Lower lobe of right lung (tissue), 2 donors: Measurements from ENCODE around the gene RAB11FIP3. TPM values are rescaled to one million over a fixed set of nuclear protein-coding genes. Genes with fewer than 3 reads are reported as not detected.
"Not testable (repeated sequence)": the region's sequence is repeated elsewhere in the genome, so short reads cannot be mapped to it uniquely, and the experiment has no call there.

Source experiments
- ATAC-seq, 2 donors: fragments of 200-7000 bp; cut with Tn5 transposase; one replicate each; pipeline ENCODE4 v1.9.1; 2020 to 2022; ENCODE audit warnings: mild to moderate bottlenecking in 2 of 2, moderate library complexity in 2 of 2
- DNase-seq: peaks from one replicate; pipeline ENCODE4 v3.0.0-alpha.2; 2020
- H3K27ac ChIP-seq: fragments of 200-600 bp; one replicate; pipeline ENCODE4 v1.8.0; 2022
- H3K27me3 ChIP-seq: fragments of 200-600 bp; one replicate; pipeline ENCODE4 v1.8.0; 2022; ENCODE audit warnings: low read depth
- H3K36me3 ChIP-seq: fragments of 200-600 bp; one replicate; pipeline ENCODE4 v1.8.0; 2022; ENCODE audit warnings: mild to moderate bottlenecking
- H3K4me1 ChIP-seq: fragments of 200-600 bp; one replicate; pipeline ENCODE4 v1.8.0; 2022
- H3K4me3 ChIP-seq: fragments of 200-600 bp; one replicate; pipeline ENCODE4 v1.8.0; 2022; ENCODE audit warnings: mild to moderate bottlenecking
- H3K9me3 ChIP-seq: fragments of 200-600 bp; one replicate; pipeline ENCODE4 v1.8.0; 2022
- intact Hi-C: fragments of 100-400 bp; cut with DNase I; formaldehyde crosslinking; loops from one replicate; pipeline ENCODE4 v1.11.0; 2022
- total RNA-seq: library from RNA; stranded (reverse); fragmentation: NEBNext Ultra II Directional; extraction: Animal tissue kit (Norgen Biotek cat#: 25700); gene quantifications from one replicate; pipeline ENCODE4 v1.2.1, GENCODE V29; 2021
- TF ChIP-seq, protein P1 (sequence below): fragments of 200-600 bp; IDR thresholded peaks from one replicate; pipeline ENCODE4 v1.8.0; 2022; ENCODE audit warnings: antibody characterized with exemption, mild to moderate bottlenecking
- donor health status: DM: no; HTN: yes; CAD: no; lungs with severe emphysema.

The RAB11FIP3 gene
- total RNA-seq, 1 donor from 2014 or later, result 32.2 TPM

DNA sequence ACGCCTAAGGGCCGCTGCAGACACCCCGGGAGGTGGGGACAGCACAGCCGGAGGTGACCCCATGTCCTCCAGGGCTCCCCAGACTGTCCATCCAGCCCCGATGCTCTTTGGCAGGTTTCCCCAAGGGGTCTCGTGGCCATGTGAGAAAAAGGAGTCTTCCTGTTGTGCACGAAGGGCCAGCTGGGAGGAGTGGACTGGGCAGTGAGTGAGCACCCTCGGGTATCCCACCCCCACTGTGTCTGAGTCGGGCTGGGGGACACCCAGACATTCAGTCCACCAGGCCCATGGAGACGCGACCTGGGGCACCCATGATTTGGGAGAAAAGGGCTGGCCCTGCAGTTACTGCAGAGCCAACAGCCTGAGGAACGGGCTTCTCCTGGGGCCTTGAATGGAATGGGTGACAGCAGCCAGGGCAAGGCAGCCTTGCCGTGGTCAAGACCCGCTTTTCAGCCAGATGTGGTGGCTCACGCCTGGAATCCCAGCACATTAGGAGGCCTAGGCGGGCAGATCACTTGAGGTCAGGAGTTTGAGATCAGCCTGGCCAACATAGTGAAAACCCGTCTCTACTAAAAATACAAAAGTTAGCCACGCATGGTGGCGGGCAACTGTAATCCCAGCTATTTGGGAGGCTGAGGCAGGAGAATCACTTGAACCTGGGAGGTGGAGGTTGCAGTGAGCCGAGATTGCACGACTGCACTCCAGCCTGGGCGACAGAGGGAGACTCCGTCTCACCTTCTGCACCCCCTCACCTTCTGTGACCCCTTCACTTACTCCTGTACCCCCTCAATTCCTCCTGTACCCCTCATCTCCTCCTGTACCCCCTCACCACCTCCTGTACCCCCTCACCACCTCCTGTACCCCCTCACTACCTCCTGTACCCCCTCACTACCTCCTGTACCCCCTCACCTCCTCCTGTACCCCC is 78.0 kb downstream of the RAB11FIP3 start:
- DNase-seq (no peak), ATAC-seq (no peak)
- no peaks in the 10 kb centered on the region for H3K4me1 ChIP-seq
- no peaks in the 10 kb centered on the region for H3K9me3 ChIP-seq
- intact Hi-C loops, result no loop called here
- TF ChIP-seq, protein P1, sequence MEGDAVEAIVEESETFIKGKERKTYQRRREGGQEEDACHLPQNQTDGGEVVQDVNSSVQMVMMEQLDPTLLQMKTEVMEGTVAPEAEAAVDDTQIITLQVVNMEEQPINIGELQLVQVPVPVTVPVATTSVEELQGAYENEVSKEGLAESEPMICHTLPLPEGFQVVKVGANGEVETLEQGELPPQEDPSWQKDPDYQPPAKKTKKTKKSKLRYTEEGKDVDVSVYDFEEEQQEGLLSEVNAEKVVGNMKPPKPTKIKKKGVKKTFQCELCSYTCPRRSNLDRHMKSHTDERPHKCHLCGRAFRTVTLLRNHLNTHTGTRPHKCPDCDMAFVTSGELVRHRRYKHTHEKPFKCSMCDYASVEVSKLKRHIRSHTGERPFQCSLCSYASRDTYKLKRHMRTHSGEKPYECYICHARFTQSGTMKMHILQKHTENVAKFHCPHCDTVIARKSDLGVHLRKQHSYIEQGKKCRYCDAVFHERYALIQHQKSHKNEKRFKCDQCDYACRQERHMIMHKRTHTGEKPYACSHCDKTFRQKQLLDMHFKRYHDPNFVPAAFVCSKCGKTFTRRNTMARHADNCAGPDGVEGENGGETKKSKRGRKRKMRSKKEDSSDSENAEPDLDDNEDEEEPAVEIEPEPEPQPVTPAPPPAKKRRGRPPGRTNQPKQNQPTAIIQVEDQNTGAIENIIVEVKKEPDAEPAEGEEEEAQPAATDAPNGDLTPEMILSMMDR, result no peak
- peaks cover 35% of the 10 kb centered on the region for H3K36me3 ChIP-seq
- H3K27me3 ChIP-seq, result no peaks in the 10 kb centered on the region
- H3K4me3 ChIP-seq, result no peak overlapping the region
- H3K27ac ChIP-seq, result no peak overlapping the region

DNA sequence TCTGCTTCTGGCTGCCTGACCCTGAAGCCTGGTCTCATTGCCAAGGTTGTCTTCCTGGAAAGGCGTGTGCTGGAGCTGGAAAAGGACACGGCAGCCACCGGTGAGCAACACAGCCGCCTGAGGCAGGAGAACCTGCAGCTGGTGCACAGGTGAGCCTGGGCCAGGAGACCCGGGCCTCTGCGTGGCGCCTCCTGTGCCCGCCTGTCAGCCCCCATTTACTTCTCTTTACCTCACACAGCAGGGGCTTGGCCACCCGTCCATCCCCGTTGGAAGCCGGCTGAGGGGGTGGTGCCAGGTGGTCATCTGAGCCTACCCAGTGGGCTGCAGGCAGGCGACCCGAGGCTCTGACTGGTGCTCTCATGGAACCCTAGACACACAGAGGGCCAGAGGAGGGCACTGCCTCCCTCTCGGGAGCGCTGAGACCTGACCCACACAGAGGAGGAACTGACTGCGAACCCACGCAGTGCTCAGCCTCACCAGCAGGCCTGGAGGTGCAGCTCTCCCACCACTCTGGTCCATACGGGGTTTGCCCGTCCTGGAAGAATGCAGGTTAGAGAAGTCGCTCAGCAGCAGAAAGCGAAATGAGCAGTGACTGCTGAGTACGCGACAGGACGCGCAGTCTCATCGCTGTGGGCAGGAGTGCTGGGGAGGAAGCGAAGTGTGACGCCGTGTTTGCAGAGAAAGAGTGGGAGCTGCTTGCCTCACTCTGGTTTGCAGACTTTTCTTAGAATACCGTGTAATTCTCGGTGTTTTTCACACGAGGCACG is 80.2 kb downstream of the RAB11FIP3 start:
- intact Hi-C loops, result no loop called here
- Histone ChIP-seq H3K27me3 (no peaks in the 10 kb centered on the region), H3K27ac (no peak overlapping the region), H3K9me3 (no peaks in the 10 kb centered on the region), H3K4me3 (no peak overlapping the region), H3K4me1 (no peaks in the 10 kb centered on the region), H3K36me3 (peaks cover 24% of the 10 kb centered on the region)
- DNase-seq (no peak), ATAC-seq (peak in 1 of 2 donors; percentile 24)
- TF ChIP-seq, protein P1, result no peak

DNA sequence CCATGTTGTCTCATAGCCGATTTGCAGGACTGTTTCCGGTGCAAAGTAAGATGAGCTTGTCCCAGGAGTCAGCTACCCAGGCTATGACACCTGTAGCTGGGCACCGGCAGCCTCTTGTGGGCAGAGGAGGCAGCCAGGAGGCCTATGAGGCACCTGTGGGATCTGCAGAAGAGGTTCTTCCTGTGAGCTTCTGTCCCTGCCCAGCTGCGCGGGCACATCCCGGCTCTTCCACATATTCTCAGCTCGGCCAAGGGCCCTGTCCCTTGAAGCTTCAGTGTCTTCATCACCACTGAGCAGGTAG is 80.7 kb downstream of the RAB11FIP3 start:
- Histone ChIP-seq H3K9me3 (no peaks in the 10 kb centered on the region), H3K4me1 (no peaks in the 10 kb centered on the region), H3K27ac (no peak overlapping the region), H3K36me3 (peaks cover 25% of the 10 kb centered on the region), H3K27me3 (no peaks in the 10 kb centered on the region), H3K4me3 (no peak overlapping the region)
- TF ChIP-seq, protein P1, result no peak
- no peak for ATAC-seq
- intact Hi-C loops, result no loop called here
- DNase-seq, result no peak

DNA sequence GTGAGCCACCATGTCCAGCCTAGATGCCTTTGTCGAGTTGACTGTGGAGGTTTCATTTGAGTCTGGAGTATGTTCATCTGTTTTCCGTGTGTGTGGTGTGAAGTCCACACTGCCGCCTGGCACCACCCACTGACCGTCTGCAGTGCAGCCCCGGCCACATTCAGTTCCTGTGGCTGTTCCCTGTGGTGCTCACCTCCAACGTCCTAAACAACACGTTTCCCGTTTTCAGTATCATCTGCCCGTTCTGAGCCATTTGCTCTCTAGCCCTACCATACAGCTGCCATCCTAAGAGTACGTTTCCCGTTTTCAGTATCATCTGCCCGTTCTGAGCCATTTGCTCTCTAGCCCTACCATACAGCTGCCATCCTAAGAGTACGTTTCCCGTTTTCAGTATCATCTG is 82.1 kb downstream of the RAB11FIP3 start:
- H3K36me3 ChIP-seq, result peaks cover 25% of the 10 kb centered on the region
- H3K9me3 ChIP-seq, H3K27ac ChIP-seq, H3K27me3 ChIP-seq, DNase-seq, intact Hi-C loops, ATAC-seq, H3K4me3 ChIP-seq, H3K4me1 ChIP-seq: not testable (repeated sequence)

DNA sequence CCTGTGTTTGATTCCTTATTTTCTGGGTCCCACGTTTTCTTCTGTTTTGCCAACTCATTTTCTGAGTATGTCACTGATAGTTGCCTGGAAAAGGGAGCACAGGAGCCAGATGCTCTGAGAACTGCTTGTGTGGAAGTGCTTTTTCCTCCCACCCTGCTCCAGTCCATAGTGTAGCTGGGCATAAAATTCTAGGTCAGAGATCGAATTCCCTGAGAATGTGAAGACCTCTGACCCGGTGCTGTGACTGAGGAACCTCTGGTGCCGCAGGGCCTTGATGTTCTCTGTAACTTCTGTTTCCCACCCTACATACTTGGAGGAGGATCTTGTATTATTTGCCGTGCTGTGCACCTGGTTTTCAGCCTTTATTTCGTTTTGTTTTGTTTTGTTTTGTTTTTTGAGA is 82.5 kb downstream of the RAB11FIP3 start:
- Histone ChIP-seq H3K4me3 (no peak overlapping the region), H3K9me3 (no peaks in the 10 kb centered on the region), H3K27me3 (no peaks in the 10 kb centered on the region), H3K4me1 (no peaks in the 10 kb centered on the region), H3K27ac (no peak overlapping the region), H3K36me3 (peaks cover 23% of the 10 kb centered on the region)
- intact Hi-C loops, result no loop called here
- no peak for ATAC-seq
- TF ChIP-seq, protein P1, result no peak
- DNase-seq, result no peak
